WTC11 (cell line): ENCODE measurements around the gene SMNDC1. TPM values are rescaled to one million over a fixed set of nuclear protein-coding genes. Genes with fewer than 3 reads are reported as not detected.
A peak's percentile ranks its signal among the peaks of the same experiment; 100 is the strongest.

Source experiments
- ATF3 ChIP-seq: sonication (generic); formaldehyde crosslinking; conservative IDR thresholded peaks from 2 replicates; pipeline ENCODE4 v1.8.1; 2022; ENCODE audit warnings: mild to moderate bottlenecking, missing genetic modification reagents
- CREM ChIP-seq: sonication (generic); formaldehyde crosslinking; IDR thresholded peaks from 2 replicates; pipeline ENCODE4 v1.8.1; 2022; ENCODE audit warnings: mild to moderate bottlenecking, missing genetic modification reagents, moderate library complexity
- EMX1 ChIP-seq: fragments of 250-450 bp; sonication (Bioruptor Pico); IDR thresholded peaks from 2 replicates; pipeline ENCODE4 v1.8.0; 2021; ENCODE audit warnings: mild to moderate bottlenecking
- ERG ChIP-seq: fragments of 250-450 bp; sonication (Bioruptor Pico); IDR thresholded peaks from 2 replicates; pipeline ENCODE4 v1.8.0; 2021; ENCODE audit warnings: mild to moderate bottlenecking
- ETV6 ChIP-seq: sonication (generic); formaldehyde crosslinking; IDR thresholded peaks from 2 replicates; pipeline ENCODE4 v1.8.1; 2022; ENCODE audit warnings: mild to moderate bottlenecking, missing genetic modification reagents
- FOXK1 ChIP-seq: sonication (generic); formaldehyde crosslinking; IDR thresholded peaks from 2 replicates; pipeline ENCODE4 v1.8.0; 2022; ENCODE audit warnings: mild to moderate bottlenecking, moderate library complexity, missing genetic modification reagents
- GABPB1 ChIP-seq: sonication (generic); formaldehyde crosslinking; IDR thresholded peaks from 2 replicates; pipeline ENCODE4 v1.8.1; 2023; ENCODE audit warnings: mild to moderate bottlenecking, missing genetic modification reagents
- GRHL2 ChIP-seq: fragments of 250-450 bp; sonication (Bioruptor Pico); IDR thresholded peaks from 2 replicates; pipeline ENCODE4 v1.8.0; 2022; ENCODE audit warnings: mild to moderate bottlenecking, moderate library complexity; ENCODE audit not compliant: insufficient replicate concordance, severe bottlenecking
- HMGA2 ChIP-seq: fragments of 250-450 bp; sonication (Bioruptor Pico); IDR thresholded peaks from 2 replicates; pipeline ENCODE4 v1.4.0; 2021; ENCODE audit warnings: mild to moderate bottlenecking, moderate library complexity
- JUN ChIP-seq: sonication (generic); formaldehyde crosslinking; IDR thresholded peaks from 2 replicates; pipeline ENCODE4 v1.8.0; 2023; ENCODE audit warnings: mild to moderate bottlenecking, missing genetic modification reagents
- KAT7 ChIP-seq: sonication (generic); formaldehyde crosslinking; IDR thresholded peaks from 2 replicates; pipeline ENCODE4 v1.8.1; 2023; ENCODE audit warnings: missing genetic modification reagents, mild to moderate bottlenecking, borderline replicate concordance
- MLX ChIP-seq: sonication (generic); formaldehyde crosslinking; IDR thresholded peaks from 2 replicates; pipeline ENCODE4 v1.8.1; 2023; ENCODE audit warnings: mild to moderate bottlenecking, missing genetic modification reagents, moderate library complexity
- NR1H2 ChIP-seq: sonication (generic); formaldehyde crosslinking; IDR thresholded peaks from 2 replicates; pipeline ENCODE4 v1.9.0; 2021; ENCODE audit warnings: mild to moderate bottlenecking, moderate library complexity, missing genetic modification reagents
- RORB ChIP-seq: fragments of 250-450 bp; sonication (Bioruptor Pico); IDR thresholded peaks from 2 replicates; pipeline ENCODE4 v1.9.0; 2021; ENCODE audit warnings: mild to moderate bottlenecking
- SMAD3 ChIP-seq: sonication (generic); formaldehyde crosslinking; IDR thresholded peaks from 2 replicates; pipeline ENCODE4 v1.8.0; 2022; ENCODE audit warnings: missing genetic modification reagents, mild to moderate bottlenecking, borderline replicate concordance
- SP1 ChIP-seq: sonication (generic); formaldehyde crosslinking; conservative IDR thresholded peaks from 2 replicates; pipeline ENCODE4 v1.8.1; 2022; ENCODE audit warnings: missing genetic modification reagents
- TEAD1 ChIP-seq: sonication (generic); formaldehyde crosslinking; IDR thresholded peaks from 2 replicates; pipeline ENCODE4 v1.8.0; 2022; ENCODE audit warnings: mild to moderate bottlenecking, missing genetic modification reagents
- TP53 ChIP-seq: sonication (generic); formaldehyde crosslinking; IDR thresholded peaks from 2 replicates; pipeline ENCODE4 v1.8.1; 2023; ENCODE audit warnings: mild to moderate bottlenecking, missing genetic modification reagents
- ZNF281 ChIP-seq: sonication (generic); formaldehyde crosslinking; IDR thresholded peaks from 2 replicates; pipeline ENCODE4 v1.8.0; 2023; ENCODE audit warnings: mild to moderate bottlenecking, missing genetic modification reagents
- ZNF416 ChIP-seq: fragments of 250-450 bp; sonication (Bioruptor Pico); IDR thresholded peaks from 2 replicates; pipeline ENCODE4 v1.9.0; 2021; ENCODE audit warnings: mild to moderate bottlenecking, inconsistent platforms
- ZSCAN18 ChIP-seq: fragments of 250-450 bp; sonication (Bioruptor Pico); IDR thresholded peaks from 2 replicates; pipeline ENCODE4 v2.1.2; 2022; ENCODE audit warnings: mild to moderate bottlenecking, moderate library complexity
- total RNA-seq: library from RNA; stranded (reverse); gene quantifications from 3 replicates; pipeline ENCODE4 v1.2.3, GENCODE V29; 2021
- TF ChIP-seq, protein P1 (sequence below): sonication (generic); formaldehyde crosslinking; IDR thresholded peaks from 2 replicates; pipeline ENCODE4 v1.8.1; 2023; ENCODE audit warnings: mild to moderate bottlenecking, missing genetic modification reagents, borderline replicate concordance
- TF ChIP-seq, protein P2 (sequence below): sonication (generic); formaldehyde crosslinking; IDR thresholded peaks from 2 replicates; pipeline ENCODE4 v1.8.1; 2022; ENCODE audit warnings: missing genetic modification reagents, borderline replicate concordance
- TF ChIP-seq, protein P3 (sequence below): fragments of 200-600 bp; IDR thresholded peaks from 2 replicates; pipeline ENCODE4 v1.8.0; 2022; ENCODE audit warnings: antibody characterized with exemption
- TF ChIP-seq, protein P4 (sequence below): sonication (generic); formaldehyde crosslinking; IDR thresholded peaks from 2 replicates; pipeline ENCODE4 v1.8.0; 2022; ENCODE audit warnings: mild to moderate bottlenecking, missing genetic modification reagents

SMNDC1 gene
- total RNA-seq, 1 experiment from 2014 or later: 55.9 TPM

- TF ChIP-seq, protein P1, sequence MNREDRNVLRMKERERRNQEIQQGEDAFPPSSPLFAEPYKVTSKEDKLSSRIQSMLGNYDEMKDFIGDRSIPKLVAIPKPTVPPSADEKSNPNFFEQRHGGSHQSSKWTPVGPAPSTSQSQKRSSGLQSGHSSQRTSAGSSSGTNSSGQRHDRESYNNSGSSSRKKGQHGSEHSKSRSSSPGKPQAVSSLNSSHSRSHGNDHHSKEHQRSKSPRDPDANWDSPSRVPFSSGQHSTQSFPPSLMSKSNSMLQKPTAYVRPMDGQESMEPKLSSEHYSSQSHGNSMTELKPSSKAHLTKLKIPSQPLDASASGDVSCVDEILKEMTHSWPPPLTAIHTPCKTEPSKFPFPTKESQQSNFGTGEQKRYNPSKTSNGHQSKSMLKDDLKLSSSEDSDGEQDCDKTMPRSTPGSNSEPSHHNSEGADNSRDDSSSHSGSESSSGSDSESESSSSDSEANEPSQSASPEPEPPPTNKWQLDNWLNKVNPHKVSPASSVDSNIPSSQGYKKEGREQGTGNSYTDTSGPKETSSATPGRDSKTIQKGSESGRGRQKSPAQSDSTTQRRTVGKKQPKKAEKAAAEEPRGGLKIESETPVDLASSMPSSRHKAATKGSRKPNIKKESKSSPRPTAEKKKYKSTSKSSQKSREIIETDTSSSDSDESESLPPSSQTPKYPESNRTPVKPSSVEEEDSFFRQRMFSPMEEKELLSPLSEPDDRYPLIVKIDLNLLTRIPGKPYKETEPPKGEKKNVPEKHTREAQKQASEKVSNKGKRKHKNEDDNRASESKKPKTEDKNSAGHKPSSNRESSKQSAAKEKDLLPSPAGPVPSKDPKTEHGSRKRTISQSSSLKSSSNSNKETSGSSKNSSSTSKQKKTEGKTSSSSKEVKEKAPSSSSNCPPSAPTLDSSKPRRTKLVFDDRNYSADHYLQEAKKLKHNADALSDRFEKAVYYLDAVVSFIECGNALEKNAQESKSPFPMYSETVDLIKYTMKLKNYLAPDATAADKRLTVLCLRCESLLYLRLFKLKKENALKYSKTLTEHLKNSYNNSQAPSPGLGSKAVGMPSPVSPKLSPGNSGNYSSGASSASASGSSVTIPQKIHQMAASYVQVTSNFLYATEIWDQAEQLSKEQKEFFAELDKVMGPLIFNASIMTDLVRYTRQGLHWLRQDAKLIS: no peak
- TF ChIP-seq, protein P2, sequence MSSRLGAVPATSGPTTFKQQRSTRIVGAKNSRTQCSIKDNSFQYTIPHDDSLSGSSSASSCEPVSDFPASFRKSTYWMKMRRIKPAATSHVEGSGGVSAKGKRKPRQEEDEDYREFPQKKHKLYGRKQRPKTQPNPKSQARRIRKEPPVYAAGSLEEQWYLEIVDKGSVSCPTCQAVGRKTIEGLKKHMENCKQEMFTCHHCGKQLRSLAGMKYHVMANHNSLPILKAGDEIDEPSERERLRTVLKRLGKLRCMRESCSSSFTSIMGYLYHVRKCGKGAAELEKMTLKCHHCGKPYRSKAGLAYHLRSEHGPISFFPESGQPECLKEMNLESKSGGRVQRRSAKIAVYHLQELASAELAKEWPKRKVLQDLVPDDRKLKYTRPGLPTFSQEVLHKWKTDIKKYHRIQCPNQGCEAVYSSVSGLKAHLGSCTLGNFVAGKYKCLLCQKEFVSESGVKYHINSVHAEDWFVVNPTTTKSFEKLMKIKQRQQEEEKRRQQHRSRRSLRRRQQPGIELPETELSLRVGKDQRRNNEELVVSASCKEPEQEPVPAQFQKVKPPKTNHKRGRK (CRISPR knock-in tag): no peak
- TF ChIP-seq TP53 (CRISPR knock-in tag): no peak
- TF ChIP-seq CREM (CRISPR knock-in tag): peak; percentile 69; the same call in 1 of the 2 replicates
- TF ChIP-seq, protein P3, sequence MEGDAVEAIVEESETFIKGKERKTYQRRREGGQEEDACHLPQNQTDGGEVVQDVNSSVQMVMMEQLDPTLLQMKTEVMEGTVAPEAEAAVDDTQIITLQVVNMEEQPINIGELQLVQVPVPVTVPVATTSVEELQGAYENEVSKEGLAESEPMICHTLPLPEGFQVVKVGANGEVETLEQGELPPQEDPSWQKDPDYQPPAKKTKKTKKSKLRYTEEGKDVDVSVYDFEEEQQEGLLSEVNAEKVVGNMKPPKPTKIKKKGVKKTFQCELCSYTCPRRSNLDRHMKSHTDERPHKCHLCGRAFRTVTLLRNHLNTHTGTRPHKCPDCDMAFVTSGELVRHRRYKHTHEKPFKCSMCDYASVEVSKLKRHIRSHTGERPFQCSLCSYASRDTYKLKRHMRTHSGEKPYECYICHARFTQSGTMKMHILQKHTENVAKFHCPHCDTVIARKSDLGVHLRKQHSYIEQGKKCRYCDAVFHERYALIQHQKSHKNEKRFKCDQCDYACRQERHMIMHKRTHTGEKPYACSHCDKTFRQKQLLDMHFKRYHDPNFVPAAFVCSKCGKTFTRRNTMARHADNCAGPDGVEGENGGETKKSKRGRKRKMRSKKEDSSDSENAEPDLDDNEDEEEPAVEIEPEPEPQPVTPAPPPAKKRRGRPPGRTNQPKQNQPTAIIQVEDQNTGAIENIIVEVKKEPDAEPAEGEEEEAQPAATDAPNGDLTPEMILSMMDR: no peak
- TF ChIP-seq FOXK1 (CRISPR knock-in tag): no peak
- TF ChIP-seq, protein P4, sequence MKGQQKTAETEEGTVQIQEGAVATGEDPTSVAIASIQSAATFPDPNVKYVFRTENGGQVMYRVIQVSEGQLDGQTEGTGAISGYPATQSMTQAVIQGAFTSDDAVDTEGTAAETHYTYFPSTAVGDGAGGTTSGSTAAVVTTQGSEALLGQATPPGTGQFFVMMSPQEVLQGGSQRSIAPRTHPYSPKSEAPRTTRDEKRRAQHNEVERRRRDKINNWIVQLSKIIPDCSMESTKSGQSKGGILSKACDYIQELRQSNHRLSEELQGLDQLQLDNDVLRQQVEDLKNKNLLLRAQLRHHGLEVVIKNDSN (CRISPR knock-in tag): peak; percentile 94
- TF ChIP-seq MLX (CRISPR knock-in tag): no peak
- no peak for TF ChIP-seq RORB (CRISPR knock-in tag)
- no peak for TF ChIP-seq ZSCAN18 (CRISPR knock-in tag)
- TF ChIP-seq ERG (CRISPR knock-in tag): no peak
- 0 out of 2 replicates have a peak, but pooled peaks have one; percentile 6 for TF ChIP-seq ETV6 (CRISPR knock-in tag)
- peak; percentile 77 for TF ChIP-seq SP1 (CRISPR knock-in tag)
- TF ChIP-seq KAT7 (CRISPR knock-in tag): no peak
- no peak for TF ChIP-seq SMAD3 (CRISPR knock-in tag)
- TF ChIP-seq JUN (CRISPR knock-in tag): no peak
- TF ChIP-seq ZNF281 (CRISPR knock-in tag): no peak
- TF ChIP-seq ATF3 (CRISPR knock-in tag): no peak
- TF ChIP-seq HMGA2: no peak
- peak; percentile 68; the same call in 1 of the 2 replicates for TF ChIP-seq TEAD1 (CRISPR knock-in tag)
- no peak for TF ChIP-seq GRHL2
- TF ChIP-seq ZNF416 (CRISPR knock-in tag): no peak
- no peak; the same call in 1 of the 2 replicates for TF ChIP-seq GABPB1 (CRISPR knock-in tag)
- TF ChIP-seq EMX1: no peak
- TF ChIP-seq NR1H2 (CRISPR knock-in tag): no peak
Measured at GRCh38 chr10:110304780-110305421, at the start of gene SMNDC1 (continued).
